OCI-LY1 (cell line): Measurements from ENCODE around the gene CFAP61.
"Not testable (repeated sequence)": the region's sequence is repeated elsewhere in the genome, so short reads cannot be mapped to it uniquely, and the experiment has no call there.

Experiments
- H2AFZ ChIP-seq: fragments of 200-600 bp; sonication (generic), shearing (Covaris generic); 2 replicates; pipeline ENCODE4 v1.6.0; 2014; ENCODE audit warnings: antibody characterized with exemption, mild to moderate bottlenecking, low read length
- H3F3A ChIP-seq: fragments of 200-600 bp; sonication (generic), shearing (Covaris generic); 2 replicates; pipeline ENCODE4 v1.6.0; 2014; ENCODE audit warnings: mild to moderate bottlenecking, antibody characterized with exemption, low read length, moderate library complexity; ENCODE audit not compliant: insufficient read depth
- H3K27ac ChIP-seq: fragments of 200-600 bp; sonication (generic); 2 replicates; pipeline ENCODE4 v1.5.1; 2014; ENCODE audit warnings: low read length, mixed run types, mild to moderate bottlenecking, low read depth; ENCODE audit not compliant: poor library complexity, severe bottlenecking
- H3K27me3 ChIP-seq: fragments of 200-600 bp; sonication (generic); 2 replicates; pipeline ENCODE4 v1.6.0; 2014; ENCODE audit warnings: antibody characterized with exemption, mild to moderate bottlenecking, low read length, moderate library complexity; ENCODE audit not compliant: insufficient read depth
- H3K36me3 ChIP-seq: fragments of 200-600 bp; sonication (generic); 2 replicates; pipeline ENCODE4 v1.6.1; 2014; ENCODE audit warnings: mild to moderate bottlenecking, antibody characterized with exemption, low read length, moderate library complexity, mixed read lengths; ENCODE audit not compliant: insufficient read depth
- H3K4me1 ChIP-seq: fragments of 200-600 bp; sonication (generic); 2 replicates; pipeline ENCODE4 v1.5.1; 2014; ENCODE audit warnings: mild to moderate bottlenecking, low read length, moderate library complexity; ENCODE audit not compliant: insufficient read depth, severe bottlenecking
- H3K4me2 ChIP-seq: fragments of 200-600 bp; sonication (generic), shearing (Covaris generic); 2 replicates; pipeline ENCODE4 v1.6.1; 2014; ENCODE audit warnings: low read length
- H3K4me3 ChIP-seq: fragments of 200-600 bp; sonication (generic); 2 replicates; pipeline ENCODE4 v1.5.1; 2014; ENCODE audit warnings: low read length, low read depth, mild to moderate bottlenecking, mixed read lengths; ENCODE audit not compliant: poor library complexity, severe bottlenecking
- H3K79me2 ChIP-seq: fragments of 200-600 bp; shearing (Covaris generic); 2 replicates; pipeline ENCODE4 v1.6.1; 2016; ENCODE audit warnings: mixed run types, low read length, mixed read lengths; ENCODE audit not compliant: insufficient read depth
- H3K9ac ChIP-seq: fragments of 200-600 bp; sonication (generic), shearing (Covaris generic); 2 replicates; pipeline ENCODE4 v1.6.1; 2014; ENCODE audit warnings: mild to moderate bottlenecking, low read length, mixed read lengths
- H3K9me2 ChIP-seq: fragments of 200-600 bp; sonication (generic), shearing (Covaris generic); 2 replicates; pipeline ENCODE4 v1.6.1; 2014; ENCODE audit warnings: low read depth, mild to moderate bottlenecking, low read length, mixed read lengths
- H3K9me3 ChIP-seq: fragments of 200-600 bp; shearing (Covaris generic); 2 replicates; pipeline ENCODE4 v1.6.1; 2014; ENCODE audit warnings: low read length, mixed read lengths
- H4K20me1 ChIP-seq: fragments of 200-600 bp; sonication (generic), shearing (Covaris generic); 2 replicates; pipeline ENCODE4 v1.6.0; 2016; ENCODE audit warnings: mild to moderate bottlenecking, low read length; ENCODE audit not compliant: insufficient read depth
- CTCF ChIP-seq: fragments of 200-600 bp; sonication (generic), shearing (Covaris generic); IDR thresholded peaks from 2 replicates; pipeline ENCODE4 v1.5.1; 2017; ENCODE audit warnings: mild to moderate bottlenecking, antibody characterized with exemption, low read length, moderate library complexity, mixed read lengths
- EZH2 ChIP-seq: fragments of 200-600 bp; sonication (generic), shearing (Covaris generic); IDR thresholded peaks from 2 replicates; pipeline ENCODE4 v1.8.0; 2017; ENCODE audit warnings: borderline replicate concordance, mixed run types, mild to moderate bottlenecking, antibody characterized with exemption, low read length, moderate library complexity, mixed read lengths

Gene CFAP61

GRCh38 chr20:20344476-20344875, 292.1 kb downstream of the CFAP61 start:
- no peak for TF ChIP-seq CTCF
- Histone ChIP-seq H3K9me3 (no peaks in the 10 kb centered on the region), H3K4me1 (no peaks in the 10 kb centered on the region), H3K27me3 (0 out of 2 replicates have a peak, but pooled peaks cover 5% of the 10 kb centered on the region), H3K4me2 (no peak overlapping the region), H3K9ac (no peak overlapping the region), H3K27ac (no peak overlapping the region), H3K36me3 (no peaks in the 10 kb centered on the region), H4K20me1 (no peaks in the 10 kb centered on the region), H3F3A (no peaks in the 10 kb centered on the region), H2AFZ (no peak overlapping the region), H3K9me2 (no peaks in the 10 kb centered on the region), H3K79me2 (no peaks in the 10 kb centered on the region), H3K4me3 (no peak overlapping the region)

- no peaks in the 10 kb centered on the region for H3K79me2 ChIP-seq
- H3K36me3 ChIP-seq = no peaks in the 10 kb centered on the region
- no peaks in the 10 kb centered on the region for H3K4me1 ChIP-seq
- H3K4me3 ChIP-seq = no peak overlapping the region
- H3F3A ChIP-seq = no peaks in the 10 kb centered on the region
- no peaks in the 10 kb centered on the region for H3K27me3 ChIP-seq
- H3K4me2 ChIP-seq = no peak overlapping the region
- no peak overlapping the region for H2AFZ ChIP-seq
- H3K9me3 ChIP-seq = no peaks in the 10 kb centered on the region
- no peak overlapping the region for H3K27ac ChIP-seq
- no peak overlapping the region for H3K9ac ChIP-seq
- no peaks in the 10 kb centered on the region for H4K20me1 ChIP-seq
- H3K9me2 ChIP-seq = no peaks in the 10 kb centered on the region
- TF ChIP-seq EZH2 (no peak), CTCF (no peak)
Measured at GRCh38 chr20:20353576-20353975, 301.2 kb downstream of the CFAP61 start.

- not testable (repeated sequence) for H3K9me3 ChIP-seq, H3K27ac ChIP-seq, H3K9me2 ChIP-seq, H2AFZ ChIP-seq, H3K4me1 ChIP-seq, H3K9ac ChIP-seq, H3K4me3 ChIP-seq, H3K36me3 ChIP-seq, H3K4me2 ChIP-seq, H3F3A ChIP-seq, H4K20me1 ChIP-seq, H3K79me2 ChIP-seq, H3K27me3 ChIP-seq
Measured at GRCh38 chr20:20355503-20355902, 303.2 kb downstream of the CFAP61 start.

GRCh38 chr20:20358801-20359200, 306.5 kb downstream of the CFAP61 start:
- H3K9me2 ChIP-seq = no peaks in the 10 kb centered on the region
- H3K4me3 ChIP-seq = no peak overlapping the region
- H3K27me3 ChIP-seq = no peaks in the 10 kb centered on the region
- H4K20me1 ChIP-seq = no peaks in the 10 kb centered on the region
- H3K9me3 ChIP-seq = no peaks in the 10 kb centered on the region
- H3K4me2 ChIP-seq = no peak overlapping the region
- H3K27ac ChIP-seq = no peak overlapping the region
- no peaks in the 10 kb centered on the region for H3F3A ChIP-seq
- no peaks in the 10 kb centered on the region for H3K36me3 ChIP-seq
- H3K9ac ChIP-seq = no peak overlapping the region
- H3K4me1 ChIP-seq = no peaks in the 10 kb centered on the region
- no peak overlapping the region for H2AFZ ChIP-seq
- no peaks in the 10 kb centered on the region for H3K79me2 ChIP-seq
- no peak for TF ChIP-seq CTCF
- TF ChIP-seq EZH2 = no peak
